Right cardiac atrium (tissue), 5 donors: Measurements from ENCODE around the gene HMCN1. TPM values are rescaled to one million over a fixed set of nuclear protein-coding genes. Genes with fewer than 3 reads are reported as not detected.
"Not testable (repeated sequence)": the region's sequence is repeated elsewhere in the genome, so short reads cannot be mapped to it uniquely, and the experiment has no call there.

Source experiments
- ATAC-seq, 2 donors: fragments of 200-7000 bp; cut with Tn5 transposase; one replicate each; pipeline versions ENCODE4 v1.8.0 to v1.9.1; 2020; ENCODE audit warnings: moderate library complexity in 2 of 2, mild to moderate bottlenecking in 1 of 2
- DNase-seq, 3 donors: peaks; one replicate each; pipeline ENCODE4 v3.0.0-alpha.2; 2020
- H3K27ac ChIP-seq: one replicate; pipeline ENCODE4 v1.5.1; 2013; ENCODE audit warnings: mild to moderate bottlenecking, low read length, control low read depth, moderate library complexity
- H3K27me3 ChIP-seq: one replicate; pipeline ENCODE4 v1.6.1; 2013; ENCODE audit not compliant: control insufficient read depth, insufficient read depth
- H3K4me1 ChIP-seq: one replicate; pipeline ENCODE4 v1.6.1; 2013; ENCODE audit warnings: low read length; ENCODE audit not compliant: control insufficient read depth, insufficient read depth
- H3K4me3 ChIP-seq: one replicate; pipeline ENCODE4 v1.5.1; 2013; ENCODE audit warnings: low read length, control low read depth
- H3K9me3 ChIP-seq: one replicate; pipeline ENCODE4 v1.6.1; 2013; ENCODE audit warnings: low read length; ENCODE audit not compliant: control insufficient read depth
- WGBS: extraction: QIAGEN DNeasy Blood & Tissue Kit; methylation state at CpG from one replicate; pipeline ENCODE4 v1.1.7; 2013; 5-methylcytosine and 5-hydroxymethylcytosine counted together
- intact Hi-C, 4 donors: fragments of 100-400 bp; cut with DNase I; formaldehyde crosslinking; loops; one replicate each; pipeline versions ENCODE4 v1.11.0 to v1.14.0; 2022 to 2023
- polyA plus RNA-seq: library from polyadenylated mRNA; stranded (reverse); fragments of 200-250 nt; gene quantifications from one replicate; pipeline ENCODE4 v1.2.3, GENCODE V29; 2013
- total RNA-seq, 4 donors: library from RNA; stranded (reverse); fragmentation: NEBNext Ultra II Directional; extraction: Animal tissue kit (Norgen Biotek cat#: 25700); gene quantifications; one replicate each; pipeline ENCODE4 v1.2.1, GENCODE V29; 2021
- donor health status: healthy with polysubstance abuse.
- donor health status: DM: no; HTN: yes; CAD: no.
- donor health status: DM: no; HTN: no; CAD: no.
- donor health status: DM: no; HTN: yes; CAD: no; lungs with severe emphysema.
- donor health status: DM: yes; HTN: yes; CAD: no.

HMCN1 gene
- total and polyA plus RNA-seq, 5 donors, result 4.0 to 17.1 (median 14.8) TPM

DNA sequence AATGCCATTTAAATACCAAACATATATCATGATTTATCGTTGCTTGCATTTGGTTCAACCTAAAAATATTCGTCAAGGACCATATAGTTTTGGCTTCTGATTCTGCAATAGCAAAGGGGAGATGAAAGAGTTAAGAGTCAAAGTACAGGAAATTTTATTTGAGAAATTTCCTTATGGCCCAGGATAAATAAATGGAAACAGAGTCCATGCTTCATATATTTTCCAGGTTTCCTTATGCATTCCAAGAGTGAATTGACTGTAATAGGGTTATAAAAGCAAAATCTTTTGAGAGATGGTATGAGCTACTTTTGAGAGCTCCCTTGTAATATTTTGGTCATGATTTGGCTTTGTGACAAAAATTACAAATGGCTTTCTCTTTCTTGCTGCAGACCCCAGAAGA lies 140.1 kb downstream of the HMCN1 start:
- WGBS, result 94% methylated on average over 2 of the region's 2 CpGs
- intact Hi-C loops, result no loop called here
- H3K27ac ChIP-seq, result no peak overlapping the region
- H3K4me1 ChIP-seq, result no peaks in the 10 kb centered on the region
- ATAC-seq, result no peak
- DNase-seq, result no peak
- no peaks in the 10 kb centered on the region for H3K9me3 ChIP-seq
- H3K27me3 ChIP-seq, result no peaks in the 10 kb centered on the region
- no peak overlapping the region for H3K4me3 ChIP-seq

DNA sequence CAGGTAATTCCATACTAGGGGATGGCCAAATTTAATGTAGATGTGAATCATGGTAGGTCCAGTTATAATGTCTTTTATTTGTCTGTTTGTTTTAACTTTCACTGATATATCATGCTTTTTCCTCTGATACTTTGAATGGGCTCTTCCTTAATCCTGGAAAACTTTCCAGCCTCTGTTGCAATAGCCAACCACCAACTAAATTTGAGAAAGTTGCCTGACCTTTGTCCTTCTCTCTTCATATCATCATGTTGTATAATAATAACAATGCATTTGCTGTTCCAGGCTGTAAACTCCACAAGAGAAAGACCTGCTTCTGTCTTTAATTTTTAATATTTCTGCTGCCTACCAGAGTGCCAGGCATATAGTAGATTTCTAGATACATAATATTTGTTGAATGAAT lies 146.1 kb downstream of the HMCN1 start:
- Histone ChIP-seq H3K27me3 (no peaks in the 10 kb centered on the region), H3K9me3 (no peaks in the 10 kb centered on the region), H3K27ac (no peak overlapping the region), H3K4me3 (no peak overlapping the region), H3K4me1 (no peaks in the 10 kb centered on the region)
- ATAC-seq, result no peak
- no peak for DNase-seq
- intact Hi-C loops, result no loop called here

DNA sequence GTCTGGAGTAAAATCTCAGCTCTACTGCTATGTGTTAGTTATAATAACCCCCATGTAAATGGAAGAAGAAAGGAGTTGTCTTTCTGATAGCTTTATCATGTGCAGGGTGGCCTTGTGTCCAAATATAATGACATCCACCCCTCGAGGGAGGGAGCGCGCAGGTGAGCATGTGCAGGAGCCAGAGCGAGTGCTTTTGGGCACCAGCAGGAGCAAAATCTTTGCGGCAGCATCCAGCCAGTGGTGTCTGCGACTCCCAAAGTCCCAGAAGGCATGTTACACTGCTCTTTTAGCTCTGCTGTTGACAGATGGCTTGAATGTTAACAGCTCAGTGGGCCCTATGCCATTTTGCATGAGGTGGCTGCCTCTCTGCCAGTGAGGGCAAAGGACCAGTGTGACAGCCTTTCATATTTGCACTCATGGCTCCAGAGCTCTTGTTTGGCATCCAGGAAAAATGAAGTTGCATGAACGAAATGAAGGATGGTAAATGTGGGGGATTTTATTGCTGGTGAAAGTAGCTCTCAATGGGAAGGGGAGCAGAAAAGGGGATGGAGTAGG lies 146.7 kb downstream of the HMCN1 start:
- DNase-seq (peak; percentile 28 to 64 (median 43)), ATAC-seq (peak; percentile 85 to 88)
- Histone ChIP-seq H3K9me3 (no peaks in the 10 kb centered on the region), H3K4me1 (no peaks in the 10 kb centered on the region), H3K4me3 (no peak overlapping the region), H3K27me3 (no peaks in the 10 kb centered on the region), H3K27ac (no peak overlapping the region)
- intact Hi-C loops, result no loop called here
- 84% methylated on average over 7 of the region's 7 CpGs for WGBS

DNA sequence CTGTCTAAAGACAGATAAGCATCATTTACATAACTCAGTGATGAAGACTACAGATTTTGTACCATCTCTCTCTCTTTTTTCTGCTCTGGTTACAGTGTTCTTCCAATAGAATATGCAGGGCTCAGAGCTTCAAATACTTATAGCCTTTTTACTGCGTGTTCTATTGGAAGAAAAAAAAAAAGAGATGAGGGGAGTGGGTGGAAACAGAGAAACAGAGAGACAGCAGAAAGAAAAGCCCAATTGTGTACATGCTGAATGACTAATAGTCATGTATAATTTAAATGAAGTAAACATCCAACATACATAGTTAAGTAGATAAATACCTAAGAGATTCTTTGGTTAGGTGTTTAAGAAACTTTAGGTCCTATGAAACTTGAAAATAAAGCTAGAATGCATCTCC lies 151.9 kb downstream of the HMCN1 start:
- Histone ChIP-seq H3K4me1 (no peaks in the 10 kb centered on the region), H3K27ac (no peak overlapping the region), H3K4me3 (no peak overlapping the region), H3K9me3 (no peaks in the 10 kb centered on the region), H3K27me3 (no peaks in the 10 kb centered on the region)
- intact Hi-C loops, result no loop called here
- ATAC-seq (no peak), DNase-seq (no peak)
- WGBS, result 80% methylated on average over 1 of the region's 1 CpG

DNA sequence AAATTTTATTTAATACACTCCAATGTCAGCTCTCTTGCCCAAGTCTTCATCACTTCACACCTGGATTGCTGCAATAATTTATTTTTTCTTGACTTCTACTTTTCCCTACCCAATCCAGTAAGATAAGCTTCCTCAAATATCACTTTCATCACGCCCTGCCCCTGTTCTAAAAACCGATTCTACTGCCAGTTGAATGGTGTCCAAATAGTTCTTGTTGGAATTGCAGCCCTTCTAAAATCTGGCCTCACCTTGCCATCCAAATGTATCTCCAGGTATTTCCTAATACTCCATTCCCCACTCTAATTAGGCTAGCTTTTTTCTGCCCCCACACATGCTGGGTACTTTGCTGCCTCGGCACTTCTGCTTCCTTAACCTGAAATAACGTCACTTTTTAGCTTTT lies 152.5 kb downstream of the HMCN1 start:
- H3K27ac ChIP-seq, result no peak overlapping the region
- 83% methylated on average over 4 of the region's 4 CpGs for WGBS
- no peak for ATAC-seq

DNA sequence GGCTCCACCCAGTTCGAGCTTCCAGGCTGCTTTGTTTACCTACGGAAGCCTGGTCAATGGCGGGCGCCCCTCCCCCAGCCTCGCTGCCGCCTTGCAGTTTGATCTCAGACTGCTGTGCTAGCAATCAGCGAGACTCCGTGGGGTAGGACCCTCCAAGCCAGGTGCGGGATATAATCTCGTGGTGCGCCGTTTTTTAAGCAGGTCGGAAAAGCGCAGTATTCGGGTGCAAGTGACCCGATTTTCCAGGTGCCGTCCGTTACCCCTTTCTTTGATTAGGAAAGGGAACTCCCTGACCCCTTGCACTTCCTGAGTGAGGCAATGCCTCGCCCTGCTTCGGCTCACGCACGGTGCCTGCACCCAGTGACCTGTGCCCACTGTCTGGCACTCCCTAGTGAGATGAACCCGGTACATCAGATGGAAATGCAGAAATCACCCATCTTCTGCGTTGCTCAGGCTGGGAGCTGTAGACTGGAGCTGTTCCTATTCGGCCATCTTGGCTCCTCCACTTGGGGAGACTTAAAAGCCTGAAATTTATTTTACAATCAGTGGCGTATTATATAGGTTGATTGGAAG lies 158.7 kb downstream of the HMCN1 start:
- H3K9me3 ChIP-seq, intact Hi-C loops, ATAC-seq, H3K27me3 ChIP-seq, H3K27ac ChIP-seq, H3K4me3 ChIP-seq, H3K4me1 ChIP-seq: not testable (repeated sequence)
- WGBS, result 96% methylated on average over 26 of the region's 26 CpGs
- DNase-seq, result peak in 1 of 3 donors; percentile 23

More for the DNA sequence above, 152.5 kb downstream of the HMCN1 start:
- intact Hi-C loops, result no loop called here
- H3K4me1 ChIP-seq, result no peaks in the 10 kb centered on the region
- DNase-seq, result no peak
- H3K9me3 ChIP-seq, result no peaks in the 10 kb centered on the region
- H3K27me3 ChIP-seq, result no peaks in the 10 kb centered on the region
- no peak overlapping the region for H3K4me3 ChIP-seq

GRCh38 chr1:185894791-185895190 lies 160.6 kb downstream of the HMCN1 start:
- H3K9me3 ChIP-seq, result no peaks in the 10 kb centered on the region
- no peaks in the 10 kb centered on the region for H3K4me1 ChIP-seq
- intact Hi-C loops, result no loop called here
- DNase-seq, result no peak
- no peak overlapping the region for H3K27ac ChIP-seq
- 60% methylated on average over 3 of the region's 3 CpGs for WGBS
- no peak for ATAC-seq
- H3K27me3 ChIP-seq, result no peaks in the 10 kb centered on the region
- H3K4me3 ChIP-seq, result no peak overlapping the region

DNA sequence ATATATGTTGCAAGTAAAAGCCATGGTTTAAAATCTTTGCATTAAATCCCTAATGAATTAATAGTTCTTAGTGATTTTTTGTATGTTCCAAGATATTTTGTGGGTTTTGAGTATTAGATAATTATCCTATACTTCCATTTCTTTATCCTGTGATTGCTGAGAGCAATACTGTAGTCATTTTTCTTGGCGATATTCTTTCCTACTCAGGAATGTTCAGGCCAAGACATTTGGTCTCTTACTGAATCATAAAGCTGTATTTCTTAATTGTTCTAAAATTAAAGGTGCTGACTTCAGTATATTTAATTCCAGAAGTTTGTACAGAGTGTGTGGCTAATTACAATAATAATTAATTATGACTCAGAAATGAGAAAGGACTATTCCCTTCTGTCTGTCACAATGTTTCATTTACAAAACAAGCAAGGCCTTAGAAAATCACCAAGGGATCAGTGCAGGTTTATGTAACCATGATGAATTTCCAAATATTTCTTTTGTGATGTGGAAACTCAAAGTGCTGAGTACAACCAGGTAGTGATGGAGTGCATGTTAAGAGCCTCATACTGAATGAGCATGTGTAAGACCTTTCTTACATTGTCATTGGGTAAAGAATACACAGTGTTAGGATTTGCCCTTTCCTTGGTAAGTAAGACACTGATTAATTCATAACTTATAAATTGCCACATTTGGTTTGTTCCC lies 161.2 kb downstream of the HMCN1 start:
- DNase-seq (no peak), ATAC-seq (no peak)
- Histone ChIP-seq H3K4me3 (no peak overlapping the region), H3K4me1 (no peaks in the 10 kb centered on the region), H3K9me3 (no peaks in the 10 kb centered on the region), H3K27ac (no peak overlapping the region), H3K27me3 (no peaks in the 10 kb centered on the region)
- intact Hi-C loops, result no loop called here
- 58% methylated on average over 1 of the region's 1 CpG for WGBS

DNA sequence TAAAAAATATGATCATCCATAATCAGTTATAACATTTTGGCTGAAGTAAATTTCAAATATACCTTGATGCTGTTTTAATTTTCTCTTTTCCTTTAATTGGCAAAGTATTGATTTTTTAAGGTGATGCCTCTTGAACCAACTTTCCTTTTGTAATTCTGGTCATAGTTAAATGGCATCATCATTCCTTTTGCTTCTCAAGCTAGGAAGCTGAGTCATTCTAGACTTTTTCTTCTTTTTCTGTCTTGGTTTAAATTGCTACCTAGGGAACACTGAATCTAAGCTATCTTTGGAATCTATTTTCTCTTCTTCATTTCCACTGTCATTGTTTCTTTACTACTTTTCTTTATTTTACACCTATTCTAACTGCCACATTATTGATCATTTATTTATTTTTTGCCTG lies 162.7 kb downstream of the HMCN1 start:
- H3K27ac ChIP-seq, result no peak overlapping the region
- intact Hi-C loops, result no loop called here
- no peaks in the 10 kb centered on the region for H3K4me1 ChIP-seq
- DNase-seq (no peak), ATAC-seq (no peak)
- H3K9me3 ChIP-seq, result no peaks in the 10 kb centered on the region
- H3K27me3 ChIP-seq, result no peaks in the 10 kb centered on the region
- no peak overlapping the region for H3K4me3 ChIP-seq

- Histone ChIP-seq H3K27me3 (no peaks in the 10 kb centered on the region), H3K27ac (no peak overlapping the region), H3K4me1 (no peaks in the 10 kb centered on the region), H3K9me3 (no peaks in the 10 kb centered on the region), H3K4me3 (no peak overlapping the region)
- DNase-seq, result no peak
- intact Hi-C loops, result no loop called here
- WGBS, result 75% methylated on average over 1 of the region's 1 CpG
- no peak for ATAC-seq
These were observed 172.0 kb downstream of the HMCN1 start for GRCh38 chr1:185906186-185906585.

- no peak overlapping the region for H3K27ac ChIP-seq
- WGBS, result 74% methylated on average over 2 of the region's 2 CpGs
- no peak for DNase-seq
- H3K4me3 ChIP-seq, result no peak overlapping the region
- H3K9me3 ChIP-seq, result no peaks in the 10 kb centered on the region
- H3K27me3 ChIP-seq, result no peaks in the 10 kb centered on the region
- no peak for ATAC-seq
- H3K4me1 ChIP-seq, result no peaks in the 10 kb centered on the region
- intact Hi-C loops, result no loop called here
These were observed 173.1 kb downstream of the HMCN1 start for GRCh38 chr1:185907246-185907645.
